Measurements from ENCODE around the gene WDR91. TPM values are rescaled to one million over a fixed set of nuclear protein-coding genes. Genes with fewer than 3 reads are reported as not detected.
A peak's percentile ranks its signal among the peaks of the same experiment; 100 is the strongest.
"Not testable (repeated sequence)": the region's sequence is repeated elsewhere in the genome, so short reads cannot be mapped to it uniquely, and the experiment has no call there.

The WDR91 gene
- total and polyA plus RNA-seq, 3 experiments from 2014 or later, result 5.7 to 27.7 (median 25.1) TPM

- H3K27me3 Mint-ChIP-seq, result peaks cover 2 to 23% of the 10 kb centered on the region in 2 donors
- no peaks in the 10 kb centered on the region for H3K9me3 Mint-ChIP-seq
- Histone ChIP-seq H3K36me3 (ENCODE audit: insufficient read depth, low read length) (no peaks in the 10 kb centered on the region), H3K27ac (ENCODE audit: low read depth, low read length) (no peak overlapping the region), H3K4me1 (ENCODE audit: insufficient read depth, low read length) (no peaks in the 10 kb centered on the region), H3K9me3 (ENCODE audit: low read length) (no peaks in the 10 kb centered on the region), H3K27me3 (ENCODE audit: insufficient read depth, low read length, poor library complexity, severe bottlenecking) (no peaks in the 10 kb centered on the region), H3K4me3 (ENCODE audit: low read length) (no peak overlapping the region)
- no peak overlapping the region for H3K4me3 Mint-ChIP-seq
- no peaks in the 10 kb centered on the region for H3K36me3 Mint-ChIP-seq
- POLR2A ChIA-PET, result no interaction called here
- CTCF ChIA-PET, result interaction anchor here (0.9 kb wide), 1 partner anchor 16 kb away, joined by 3 read pairs; no protein-coding TSS in a partner anchor
- DNase-seq, result no peak
- H3K4me1 Mint-ChIP-seq, result peaks cover 0 to 2% (median 0%) of the 10 kb centered on the region in 3 donors
- H3K27ac Mint-ChIP-seq, result no peak overlapping the region
Measured at GRCh38 chr7:135238112-135238744, 26.9 kb upstream of the WDR91 start.

GRCh38 chr7:135236727-135237126 lies 25.4 kb upstream of the WDR91 start:
- no peaks in the 10 kb centered on the region for H3K36me3 Mint-ChIP-seq
- no peak overlapping the region for H3K4me3 ChIP-seq (ENCODE audit: low read length)
- H3K9me3 Mint-ChIP-seq, result no peaks in the 10 kb centered on the region
- no peaks in the 10 kb centered on the region for H3K36me3 ChIP-seq (ENCODE audit: insufficient read depth, low read length)
- DNase-seq, result no peak
- H3K4me1 Mint-ChIP-seq, result peaks cover 0 to 2% (median 0%) of the 10 kb centered on the region in 3 donors
- no peak overlapping the region for H3K27ac ChIP-seq (ENCODE audit: low read depth, low read length)
- H3K27me3 Mint-ChIP-seq, result peaks cover 3 to 22% of the 10 kb centered on the region in 2 donors
- H3K27ac Mint-ChIP-seq, result no peak overlapping the region
- H3K9me3 ChIP-seq (ENCODE audit: low read length), result no peaks in the 10 kb centered on the region
- H3K4me1 ChIP-seq (ENCODE audit: insufficient read depth, low read length), result no peaks in the 10 kb centered on the region
- ChIA-PET CTCF (interaction anchor here (1.6 kb wide), 1 partner anchor 26 kb away, joined by 4 read pairs; the partner anchor contains the start of gene WDR91), POLR2A (no interaction called here)
- no peaks in the 10 kb centered on the region for H3K27me3 ChIP-seq (ENCODE audit: insufficient read depth, low read length, poor library complexity, severe bottlenecking)
- H3K4me3 Mint-ChIP-seq, result no peak overlapping the region

DNA sequence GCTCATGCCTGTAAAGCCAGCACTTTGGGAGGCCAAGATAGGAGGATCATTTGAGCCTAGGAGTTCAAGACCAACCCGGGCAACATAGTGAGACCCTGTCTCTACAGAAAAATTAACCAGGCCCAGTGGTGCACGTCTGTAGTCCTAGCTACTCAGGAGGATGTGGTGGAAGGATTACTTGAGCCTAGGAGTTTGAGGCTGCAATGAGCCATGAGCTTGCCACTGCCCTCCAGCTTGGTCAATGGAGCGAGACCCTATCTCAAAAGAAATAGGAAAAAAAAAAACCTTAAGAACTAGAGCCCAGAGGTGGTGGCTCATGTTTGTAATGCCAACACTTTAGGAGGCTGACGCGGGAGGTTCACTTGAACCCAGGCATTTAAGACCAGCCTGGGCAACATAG lies 24.5 kb upstream of the WDR91 start:
- Mint-ChIP-seq H3K27ac (no peak overlapping the region), H3K36me3 (no peaks in the 10 kb centered on the region), H3K4me3 (no peak overlapping the region), H3K4me1 (peaks cover 0 to 2% (median 0%) of the 10 kb centered on the region in 3 donors), H3K27me3 (peaks cover 5 to 15% of the 10 kb centered on the region in 2 donors), H3K9me3 (no peaks in the 10 kb centered on the region)
- DNase-seq, result no peak
- ChIA-PET CTCF (interaction anchor here (1.6 kb wide), 1 partner anchor 25 kb away, joined by 4 read pairs; the partner anchor contains the start of gene WDR91), POLR2A (no interaction called here)
- Histone ChIP-seq H3K9me3 (ENCODE audit: low read length) (no peaks in the 10 kb centered on the region), H3K27ac (ENCODE audit: low read depth, low read length) (no peak overlapping the region), H3K27me3 (ENCODE audit: insufficient read depth, low read length, poor library complexity, severe bottlenecking) (no peaks in the 10 kb centered on the region), H3K4me3 (ENCODE audit: low read length) (no peak overlapping the region), H3K4me1 (ENCODE audit: insufficient read depth, low read length) (no peaks in the 10 kb centered on the region), H3K36me3 (ENCODE audit: insufficient read depth, low read length) (no peaks in the 10 kb centered on the region)

DNA sequence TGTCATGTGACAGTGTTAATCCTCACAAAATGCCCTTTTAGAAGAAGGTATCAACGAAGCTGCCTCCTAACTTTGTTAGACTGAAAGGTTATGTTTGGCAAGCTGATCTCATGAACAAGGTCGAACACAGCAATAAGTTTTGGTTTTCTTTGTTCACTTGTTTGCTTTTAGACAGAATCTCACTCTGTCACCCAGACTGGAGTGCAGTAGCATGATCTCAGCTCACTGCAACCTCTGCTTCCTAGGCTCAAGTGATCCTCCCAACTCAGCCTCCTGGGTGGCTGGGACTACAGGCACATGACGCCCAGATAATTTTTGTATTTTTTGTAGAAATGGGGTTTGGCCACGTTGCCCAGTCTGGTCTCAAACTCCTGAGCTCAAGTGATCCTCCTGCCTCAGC lies 23.4 kb upstream of the WDR91 start:
- Mint-ChIP-seq H3K27ac (no peak overlapping the region), H3K9me3 (no peaks in the 10 kb centered on the region), H3K36me3 (no peaks in the 10 kb centered on the region), H3K4me1 (peaks cover 0 to 2% (median 0%) of the 10 kb centered on the region in 3 donors), H3K4me3 (no peak overlapping the region), H3K27me3 (peaks cover 5 to 8% of the 10 kb centered on the region in 2 donors)
- ChIA-PET POLR2A (no interaction called here), CTCF (no interaction called here)
- DNase-seq, result no peak
- Histone ChIP-seq H3K27me3 (ENCODE audit: insufficient read depth, low read length, poor library complexity, severe bottlenecking) (no peaks in the 10 kb centered on the region), H3K4me3 (ENCODE audit: low read length) (no peak overlapping the region), H3K36me3 (ENCODE audit: insufficient read depth, low read length) (no peaks in the 10 kb centered on the region), H3K4me1 (ENCODE audit: insufficient read depth, low read length) (no peaks in the 10 kb centered on the region), H3K27ac (ENCODE audit: low read depth, low read length) (no peak overlapping the region), H3K9me3 (ENCODE audit: low read length) (no peaks in the 10 kb centered on the region)

DNA sequence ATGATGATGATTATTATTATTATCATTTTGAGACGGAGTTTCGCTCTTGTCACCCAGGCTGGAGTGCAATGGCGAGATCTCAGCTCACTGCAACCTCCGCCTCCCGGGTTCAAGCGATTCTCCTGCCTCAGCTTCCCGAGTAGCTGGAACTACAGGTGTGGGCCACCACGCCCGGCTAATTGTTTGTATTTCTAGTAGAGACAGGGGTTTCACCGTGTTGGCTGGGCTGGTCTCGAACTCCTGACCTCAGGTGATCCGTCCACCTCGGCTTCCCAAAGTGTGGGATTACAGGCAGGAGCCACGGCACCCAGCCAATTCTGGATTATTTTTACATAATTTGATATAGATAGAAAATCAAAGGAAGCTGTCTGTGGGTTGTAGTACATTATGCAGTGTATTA lies 22.8 kb upstream of the WDR91 start:
- H3K36me3 Mint-ChIP-seq; H3K27ac ChIP-seq (ENCODE audit: low read depth, low read length); H3K4me3 ChIP-seq (ENCODE audit: low read length); DNase-seq; H3K4me3 Mint-ChIP-seq; H3K27me3 ChIP-seq (ENCODE audit: insufficient read depth, low read length, poor library complexity, severe bottlenecking); H3K4me1 Mint-ChIP-seq; H3K9me3 Mint-ChIP-seq; H3K9me3 ChIP-seq (ENCODE audit: low read length); CTCF ChIA-PET; H3K36me3 ChIP-seq (ENCODE audit: insufficient read depth, low read length); H3K4me1 ChIP-seq (ENCODE audit: insufficient read depth, low read length); H3K27me3 Mint-ChIP-seq; H3K27ac Mint-ChIP-seq; POLR2A ChIA-PET: not testable (repeated sequence)

- H3K4me1 Mint-ChIP-seq, result peaks cover 0 to 2% (median 0%) of the 10 kb centered on the region in 3 donors
- H3K36me3 ChIP-seq (ENCODE audit: insufficient read depth, low read length), result no peaks in the 10 kb centered on the region
- no peaks in the 10 kb centered on the region for H3K36me3 Mint-ChIP-seq
- H3K4me3 Mint-ChIP-seq, result no peak within 1 kb of the TSS
- H3K4me3 ChIP-seq (ENCODE audit: low read length), result no peak within 1 kb of the TSS
- H3K4me1 ChIP-seq (ENCODE audit: insufficient read depth, low read length), result no peaks in the 10 kb centered on the region
- no peak within 1 kb of the TSS for H3K27ac ChIP-seq (ENCODE audit: low read depth, low read length)
- CTCF ChIA-PET, result no interaction called here
- no peaks in the 10 kb centered on the region for H3K27me3 ChIP-seq (ENCODE audit: insufficient read depth, low read length, poor library complexity, severe bottlenecking)
- DNase-seq, result no peak
- H3K27me3 Mint-ChIP-seq, result peaks cover 0 to 3% of the 10 kb centered on the region in 2 donors
- no peaks in the 10 kb centered on the region for H3K9me3 ChIP-seq (ENCODE audit: low read length)
- POLR2A ChIA-PET, result no interaction called here
- no peaks in the 10 kb centered on the region for H3K9me3 Mint-ChIP-seq
- no peak within 1 kb of the TSS for H3K27ac Mint-ChIP-seq
Measured at GRCh38 chr7:135233570-135233969, 22.2 kb upstream of the WDR91 start, which contains the start of gene STRA8. TSS of gene STRA8 (plus strand) at chr7:135233838. CDS start at chr7:135240525, 6,687 bp downstream.

DNA sequence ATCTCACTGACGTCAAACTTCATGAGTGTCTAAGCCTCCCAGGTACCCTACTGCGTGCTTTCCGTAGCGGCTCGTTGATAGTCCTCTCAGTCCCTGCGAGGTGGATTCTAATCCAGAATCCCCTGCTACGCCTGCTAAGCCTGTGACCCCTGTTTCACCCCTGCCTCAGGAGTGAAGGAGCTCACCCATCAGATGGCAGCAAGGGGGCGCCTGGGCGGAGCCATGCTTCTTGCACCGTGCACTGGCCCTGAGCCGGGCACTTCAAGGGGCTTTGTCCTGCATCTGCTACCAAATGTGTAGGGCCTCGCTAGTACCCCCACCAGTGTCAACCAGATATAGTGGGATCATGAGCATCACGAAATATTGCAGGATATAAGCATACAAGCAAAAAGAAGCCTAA lies 21.4 kb upstream of the WDR91 start:
- Histone ChIP-seq H3K27me3 (ENCODE audit: insufficient read depth, low read length, poor library complexity, severe bottlenecking) (no peaks in the 10 kb centered on the region), H3K27ac (ENCODE audit: low read depth, low read length) (no peak overlapping the region), H3K9me3 (ENCODE audit: low read length) (no peaks in the 10 kb centered on the region), H3K4me3 (ENCODE audit: low read length) (no peak overlapping the region), H3K4me1 (ENCODE audit: insufficient read depth, low read length) (no peaks in the 10 kb centered on the region), H3K36me3 (ENCODE audit: insufficient read depth, low read length) (no peaks in the 10 kb centered on the region)
- Mint-ChIP-seq H3K27ac (no peak overlapping the region), H3K9me3 (no peaks in the 10 kb centered on the region), H3K4me3 (no peak overlapping the region), H3K4me1 (peaks cover 0 to 2% (median 0%) of the 10 kb centered on the region in 3 donors), H3K27me3 (peaks cover 0 to 3% of the 10 kb centered on the region in 2 donors), H3K36me3 (no peaks in the 10 kb centered on the region)
- no peak for DNase-seq
- ChIA-PET CTCF (no interaction called here), POLR2A (no interaction called here)

GRCh38 chr7:135232087-135232486 lies 20.8 kb upstream of the WDR91 start:
- Histone ChIP-seq H3K4me3 (ENCODE audit: low read length) (no peak overlapping the region), H3K27me3 (ENCODE audit: insufficient read depth, low read length, poor library complexity, severe bottlenecking) (no peaks in the 10 kb centered on the region), H3K36me3 (ENCODE audit: insufficient read depth, low read length) (no peaks in the 10 kb centered on the region), H3K4me1 (ENCODE audit: insufficient read depth, low read length) (no peaks in the 10 kb centered on the region), H3K9me3 (ENCODE audit: low read length) (no peaks in the 10 kb centered on the region), H3K27ac (ENCODE audit: low read depth, low read length) (no peak overlapping the region)
- H3K4me3 Mint-ChIP-seq, result no peak overlapping the region
- peaks cover 0 to 2% (median 0%) of the 10 kb centered on the region in 3 donors for H3K4me1 Mint-ChIP-seq
- POLR2A ChIA-PET, result no interaction called here
- H3K36me3 Mint-ChIP-seq, result no peaks in the 10 kb centered on the region
- peak overlapping the region in 1 of 8 donors; percentile 39 for H3K27ac Mint-ChIP-seq
- H3K9me3 Mint-ChIP-seq, result no peaks in the 10 kb centered on the region
- H3K27me3 Mint-ChIP-seq, result peaks cover 0 to 3% of the 10 kb centered on the region in 2 donors
- DNase-seq, result no peak
- CTCF ChIA-PET, result no interaction called here

Measured in CD8-positive, alpha-beta memory T cell (primary cell).